Testis (tissue), 2 donors: ENCODE measurements around the gene NRG4.

Experiments used
- CTCF ChIP-seq, 3 experiments: fragments of 450-650 bp in 2 of 3; fragments of 200-600 bp in 1 of 3; sonication (generic) in 1 of 3; IDR thresholded peaks; one replicate each; pipeline ENCODE4 v1.5.1; 2016 to 2019; ENCODE audit warnings: antibody characterized with exemption in 3 of 3, mild to moderate bottlenecking in 2 of 3, moderate library complexity in 1 of 3
- POLR2A ChIP-seq: fragments of 450-650 bp; IDR thresholded peaks from one replicate; pipeline ENCODE4 v1.6.1; 2017; ENCODE audit warnings: antibody characterized with exemption, mild to moderate bottlenecking, moderate library complexity

- TF ChIP-seq CTCF (IDR thresholded peaks at IDR 0.05): no peak
- TF ChIP-seq POLR2A: no peak
These were observed 56.5 kb downstream of the NRG4 start for GRCh38 chr15:75955720-75956119.
